SJSA1 (cell line): Measurements from ENCODE around the gene GNAQ. TPM values are rescaled to one million over a fixed set of nuclear protein-coding genes. Genes with fewer than 3 reads are reported as not detected.
A peak's percentile ranks its signal among the peaks of the same experiment; 100 is the strongest.
"Not testable (repeated sequence)": the region's sequence is repeated elsewhere in the genome, so short reads cannot be mapped to it uniquely, and the experiment has no call there.

Experiments used
- DNase-seq, 2 experiments: peaks; one replicate each; pipeline ENCODE4 v3.0.0-alpha.2; 2015 to 2020; ENCODE audit warnings: low spot score in 2 of 2, low read depth in 1 of 2
- H3K27ac ChIP-seq: fragments of 250-450 bp; sonication (Bioruptor Pico); 2 replicates; pipeline ENCODE4 v1.5.1; 2020; ENCODE audit warnings: mild to moderate bottlenecking, moderate library complexity
- H3K27me3 ChIP-seq: fragments of 250-450 bp; sonication (Bioruptor Pico); replicated peaks from 2 replicates; pipeline ENCODE4 v1.5.1; 2020; ENCODE audit warnings: mild to moderate bottlenecking, moderate library complexity
- H3K36me3 ChIP-seq: fragments of 250-450 bp; sonication (Bioruptor Pico); 2 replicates; pipeline ENCODE4 v1.5.1; 2020; ENCODE audit warnings: mild to moderate bottlenecking
- H3K4me1 ChIP-seq: fragments of 250-450 bp; sonication (Bioruptor Pico); replicated peaks from 2 replicates; pipeline ENCODE4 v1.6.1; 2021; ENCODE audit warnings: mild to moderate bottlenecking
- H3K4me3 ChIP-seq: fragments of 250-450 bp; sonication (Bioruptor Pico); 2 replicates; pipeline ENCODE4 v1.5.1; 2020; ENCODE audit warnings: mild to moderate bottlenecking
- H3K9me3 ChIP-seq: fragments of 250-450 bp; sonication (Bioruptor Pico); replicated peaks from 2 replicates; pipeline ENCODE4 v1.5.1; 2020; ENCODE audit warnings: mild to moderate bottlenecking
- total RNA-seq: library from RNA; depleted of rRNA; stranded (reverse); fragments of >200 nt; shearing (Covaris generic); gene quantifications from 2 replicates; pipeline ENCODE4 v1.2.3, GENCODE V29; 2014

Gene GNAQ
- total RNA-seq, 1 experiment from 2014 or later: 46.2 TPM

- peak in 1 of 2 experiments; percentile 61 for DNase-seq
- Histone ChIP-seq H3K27me3 (no peaks in the 10 kb centered on the region), H3K9me3 (no peaks in the 10 kb centered on the region), H3K4me3 (peak overlapping the region; percentile 6), H3K4me1 (peaks cover 62% of the 10 kb centered on the region), H3K36me3 (no peaks in the 10 kb centered on the region), H3K27ac (peak overlapping the region; percentile 98)
Measured at GRCh38 chr9:77708064-77708815, 323.4 kb downstream of the GNAQ start.

- H3K4me3 ChIP-seq: peak overlapping the region; percentile 6; the same call in 1 of the 2 replicates
- no peaks in the 10 kb centered on the region for H3K9me3 ChIP-seq
- no peaks in the 10 kb centered on the region for H3K36me3 ChIP-seq
- peak; percentile 84 to 88 for DNase-seq
- peak overlapping the region; percentile 98 for H3K27ac ChIP-seq
- no peaks in the 10 kb centered on the region for H3K27me3 ChIP-seq
- H3K4me1 ChIP-seq: peaks cover 55% of the 10 kb centered on the region
Measured at GRCh38 chr9:77707383-77708063, 324.1 kb downstream of the GNAQ start.

DNA sequence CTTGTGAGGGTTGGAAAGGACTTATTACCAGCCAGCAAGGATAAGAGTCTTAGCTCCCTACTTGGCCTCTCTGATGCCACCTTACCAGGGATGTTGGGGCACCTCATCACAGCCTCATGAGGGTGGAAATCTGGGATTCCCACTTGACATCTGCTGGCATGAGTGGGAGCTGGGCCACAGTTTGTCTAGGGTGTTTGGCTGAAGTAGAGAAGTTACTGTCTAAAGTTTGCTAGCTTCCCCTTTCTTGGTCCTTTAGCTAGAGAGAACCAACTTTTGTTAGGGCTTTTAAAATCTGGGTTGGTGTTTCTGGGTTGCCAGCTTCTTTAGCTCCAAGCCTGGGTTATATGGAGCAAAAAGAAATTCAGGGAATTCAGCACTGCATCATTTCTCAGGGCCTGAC lies 326.0 kb downstream of the GNAQ start:
- DNase-seq: no peak
- Histone ChIP-seq H3K36me3 (no peaks in the 10 kb centered on the region), H3K27me3 (no peaks in the 10 kb centered on the region), H3K27ac (no peak overlapping the region), H3K9me3 (no peaks in the 10 kb centered on the region; the same call in 1 of the 2 replicates), H3K4me1 (peaks cover 39% of the 10 kb centered on the region), H3K4me3 (no peak overlapping the region)

DNA sequence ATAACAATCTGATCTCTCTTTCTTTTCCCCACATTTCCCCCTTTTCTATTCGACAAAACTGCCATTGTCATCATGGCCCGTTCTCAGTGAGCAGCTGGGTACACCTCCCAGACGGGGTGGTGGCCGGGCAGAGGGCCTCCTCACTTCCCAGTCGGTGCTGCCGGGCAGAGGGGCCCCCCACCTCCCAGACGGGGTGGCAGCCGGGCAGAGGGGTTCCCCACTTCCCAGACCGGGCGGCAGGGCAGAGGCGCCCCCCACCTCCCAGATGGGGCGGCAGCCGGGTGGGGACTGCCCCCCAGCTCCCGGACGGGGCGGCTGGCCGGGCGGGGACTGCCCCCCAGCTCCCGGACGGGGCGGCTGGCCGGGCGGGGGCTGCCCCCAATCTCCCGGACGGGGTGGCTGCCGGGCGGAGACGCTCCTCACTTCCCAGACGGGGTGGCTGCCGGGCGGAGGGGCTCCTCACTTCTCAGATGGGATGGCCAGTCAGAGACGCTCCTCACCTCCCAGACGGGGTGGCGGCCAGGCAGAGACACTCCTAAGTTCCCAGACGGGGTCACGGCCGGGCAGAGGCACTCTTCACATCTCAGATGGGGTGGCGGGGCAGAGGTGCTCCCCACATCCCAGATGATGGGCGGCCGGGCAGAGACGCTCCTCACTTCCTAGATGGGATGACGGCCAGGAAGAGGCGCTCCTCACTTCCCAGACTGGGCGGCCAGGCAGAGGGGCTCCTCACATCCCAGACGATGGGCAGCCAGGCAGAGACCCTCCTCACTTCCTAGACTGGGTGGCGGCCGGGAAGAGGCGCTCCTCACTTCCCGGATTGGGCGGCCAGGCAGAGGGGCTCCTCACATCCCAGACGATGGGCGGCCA lies 328.9 kb downstream of the GNAQ start:
- H3K4me3 ChIP-seq, H3K27ac ChIP-seq, DNase-seq, H3K9me3 ChIP-seq, H3K36me3 ChIP-seq, H3K27me3 ChIP-seq: not testable (repeated sequence)
- H3K4me1 ChIP-seq: peaks cover 11% of the 10 kb centered on the region

GRCh38 chr9:77697238-77697984 lies 334.2 kb downstream of the GNAQ start:
- no peak overlapping the region for H3K4me3 ChIP-seq
- no peaks in the 10 kb centered on the region for H3K4me1 ChIP-seq
- no peak overlapping the region for H3K27ac ChIP-seq
- H3K27me3 ChIP-seq: no peaks in the 10 kb centered on the region
- DNase-seq: no peak
- H3K36me3 ChIP-seq: no peaks in the 10 kb centered on the region
- H3K9me3 ChIP-seq: no peaks in the 10 kb centered on the region; the same call in 1 of the 2 replicates

DNA sequence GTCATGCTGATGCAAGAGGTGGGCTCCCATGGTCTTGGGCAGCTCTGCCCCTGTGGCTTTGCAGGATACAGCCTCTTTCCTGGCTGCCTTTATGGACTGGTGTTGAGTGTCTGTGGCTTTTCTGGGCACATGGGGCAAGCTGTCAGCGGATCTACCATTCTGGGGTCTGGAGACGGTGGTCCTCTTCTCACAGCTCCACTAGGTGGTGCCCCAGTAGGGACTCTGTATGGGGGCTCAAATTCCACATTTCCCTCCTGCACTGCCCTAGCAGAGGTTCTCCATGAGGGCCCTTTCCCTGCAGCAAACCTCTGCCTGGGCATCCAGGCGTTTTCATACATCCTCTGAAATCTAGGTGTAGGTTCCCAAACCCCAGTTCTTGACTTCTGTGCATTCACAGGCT lies 340.9 kb downstream of the GNAQ start:
- not testable (repeated sequence) for H3K27me3 ChIP-seq, H3K4me1 ChIP-seq, H3K27ac ChIP-seq, H3K36me3 ChIP-seq, H3K9me3 ChIP-seq, DNase-seq, H3K4me3 ChIP-seq

DNA sequence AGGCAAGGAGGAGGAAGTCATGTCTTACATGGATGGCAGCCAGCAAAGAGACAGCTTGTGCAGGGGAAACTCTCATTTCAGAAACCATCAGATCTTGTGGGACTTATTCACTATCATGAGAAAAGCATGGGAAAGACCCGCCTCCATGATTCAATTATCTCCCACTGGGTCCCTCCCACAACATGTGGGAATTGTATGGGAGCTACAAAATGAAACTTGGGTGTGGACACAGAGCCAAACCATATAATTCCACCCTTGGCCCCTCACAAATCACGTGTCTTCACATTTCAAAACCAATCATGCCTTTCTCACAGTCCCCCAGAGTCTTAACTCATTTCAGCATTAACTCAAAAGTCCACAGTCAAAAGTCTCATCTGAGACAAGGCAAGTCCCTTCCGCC lies 341.5 kb downstream of the GNAQ start:
- H3K9me3 ChIP-seq, H3K4me3 ChIP-seq, DNase-seq, H3K27ac ChIP-seq, H3K27me3 ChIP-seq, H3K4me1 ChIP-seq, H3K36me3 ChIP-seq: not testable (repeated sequence)

GRCh38 chr9:77687737-77688136 lies 343.9 kb downstream of the GNAQ start:
- H3K9me3 ChIP-seq, H3K36me3 ChIP-seq, DNase-seq, H3K27me3 ChIP-seq, H3K27ac ChIP-seq, H3K4me3 ChIP-seq, H3K4me1 ChIP-seq: not testable (repeated sequence)

- H3K36me3 ChIP-seq: no peaks in the 10 kb centered on the region
- no peaks in the 10 kb centered on the region for H3K27me3 ChIP-seq
- DNase-seq: no peak
- no peaks in the 10 kb centered on the region for H3K9me3 ChIP-seq
- no peaks in the 10 kb centered on the region for H3K4me1 ChIP-seq
- H3K27ac ChIP-seq: no peak overlapping the region
- H3K4me3 ChIP-seq: no peak overlapping the region
Measured at GRCh38 chr9:77680581-77680980, 351.0 kb downstream of the GNAQ start.

DNA sequence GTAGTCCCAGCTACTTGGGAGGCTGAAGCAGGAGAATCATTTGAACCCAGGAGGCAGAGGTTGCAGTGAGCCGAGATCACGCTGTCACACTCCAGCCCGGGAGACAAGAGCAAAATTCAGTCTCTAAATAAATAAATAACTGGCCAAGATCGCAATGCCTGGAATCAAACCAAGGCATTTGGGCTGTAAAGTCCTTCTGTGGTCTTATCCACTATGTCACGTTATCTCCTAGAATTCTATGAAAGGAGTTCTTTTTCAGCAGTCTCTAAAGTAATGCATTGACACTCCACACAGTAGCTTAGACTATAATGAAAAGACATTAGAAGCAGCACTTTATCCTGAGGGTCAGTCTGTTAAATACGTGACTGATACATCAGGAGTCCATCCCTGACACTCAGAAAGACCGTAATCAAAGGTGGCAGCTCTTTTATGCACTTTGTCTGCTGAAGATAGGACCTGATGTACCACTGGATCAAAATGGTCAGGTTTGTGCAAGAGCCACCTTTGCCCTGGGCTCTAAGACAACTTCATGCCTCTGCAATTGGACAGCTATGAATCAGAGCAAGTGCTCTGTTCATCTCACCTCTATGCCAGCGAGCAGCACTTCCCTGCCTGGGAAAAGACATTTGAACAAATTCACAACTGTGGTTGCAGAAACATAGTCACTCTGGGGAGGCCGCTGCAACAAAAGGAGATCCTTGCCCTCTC lies 351.8 kb downstream of the GNAQ start:
- Histone ChIP-seq H3K4me1 (no peaks in the 10 kb centered on the region), H3K36me3 (no peaks in the 10 kb centered on the region), H3K27me3 (no peaks in the 10 kb centered on the region), H3K27ac (no peak overlapping the region), H3K9me3 (no peaks in the 10 kb centered on the region), H3K4me3 (no peak overlapping the region)
- DNase-seq: no peak

GRCh38 chr9:77679088-77679487 lies 352.5 kb downstream of the GNAQ start:
- no peaks in the 10 kb centered on the region for H3K9me3 ChIP-seq
- no peaks in the 10 kb centered on the region for H3K27me3 ChIP-seq
- no peak overlapping the region for H3K4me3 ChIP-seq
- DNase-seq: no peak
- H3K4me1 ChIP-seq: no peaks in the 10 kb centered on the region
- H3K27ac ChIP-seq: no peak overlapping the region
- H3K36me3 ChIP-seq: no peaks in the 10 kb centered on the region

GRCh38 chr9:77677957-77678535 lies 353.6 kb downstream of the GNAQ start:
- no peaks in the 10 kb centered on the region for H3K27me3 ChIP-seq
- H3K36me3 ChIP-seq: no peaks in the 10 kb centered on the region
- H3K9me3 ChIP-seq: no peaks in the 10 kb centered on the region
- no peak overlapping the region for H3K27ac ChIP-seq
- H3K4me3 ChIP-seq: no peak overlapping the region
- DNase-seq: no peak
- H3K4me1 ChIP-seq: no peaks in the 10 kb centered on the region
